SK-N-MC (cell line): Measurements from ENCODE around the gene MIGA1.
"Not testable (repeated sequence)": the region's sequence is repeated elsewhere in the genome, so short reads cannot be mapped to it uniquely, and the experiment has no call there.

Experiments
- EZH2 ChIP-seq: fragments of 200-600 bp; sonication (generic); IDR thresholded peaks from one replicate; pipeline ENCODE4 v1.6.1; 2017; ENCODE audit warnings: antibody characterized with exemption
- POLR2AphosphoS5 ChIP-seq: IDR thresholded peaks from 2 replicates; pipeline ENCODE4 v1.6.1; 2012; ENCODE audit warnings: mild to moderate bottlenecking, low read depth, low read length, borderline replicate concordance

GRCh38 chr1:77809787-77810462 lies 30.5 kb downstream of the MIGA1 start:
- TF ChIP-seq EZH2, POLR2AphosphoS5: not testable (repeated sequence)
